A673 (cell line): ENCODE measurements around the gene LAX1.

ENCODE experiments used
- CTCF ChIP-seq: fragments of 300-800, 200-600 bp; sonication (generic); conservative IDR thresholded peaks from 2 replicates; pipeline ENCODE4 v1.5.1; 2017; ENCODE audit warnings: low read depth, mild to moderate bottlenecking, antibody characterized with exemption, low read length, moderate library complexity, mixed read lengths
- EZH2 ChIP-seq: fragments of 200-600 bp; sonication (generic); IDR thresholded peaks from 2 replicates; pipeline ENCODE4 v1.6.1; 2017; ENCODE audit warnings: borderline replicate concordance, low read depth, mild to moderate bottlenecking, mixed read lengths, antibody characterized with exemption, low read length; ENCODE audit not compliant: poor library complexity, severe bottlenecking

GRCh38 chr1:203797216-203797615 is 32.2 kb downstream of the LAX1 start:
- TF ChIP-seq CTCF (no peak), EZH2 (no peak)
